ENCODE data around the gene TIMM13.
A peak's percentile ranks its signal among the peaks of the same experiment; 100 is the strongest.

TIMM13 gene

GRCh38 chr19:2461751-2462634 lies 34.6 kb upstream of the TIMM13 start:
- TF ChIP-seq CREB1 (IDR thresholded peaks at IDR 0.05; ENCODE audit: low read depth): no peak
- peak; percentile 38; the same call in 1 of the 2 replicates for TF ChIP-seq NFIC (IDR thresholded peaks at IDR 0.05)
- peak; percentile 95 for TF ChIP-seq ZBTB7A (IDR thresholded peaks at IDR 0.05; ENCODE audit: low read depth)
- 0 out of 2 replicates have a peak, but pooled peaks have one; percentile 32 for TF ChIP-seq EGR1 (IDR thresholded peaks at IDR 0.05)
- TF ChIP-seq REST (IDR thresholded peaks at IDR 0.05; ENCODE audit: low read depth): no peak
- TF ChIP-seq TCF12 (IDR thresholded peaks at IDR 0.05; ENCODE audit: low read depth): peak; percentile 33; the same call in 1 of the 2 replicates
- no peak for TF ChIP-seq USF1 (IDR thresholded peaks at IDR 0.05)
- peak; percentile 95 for TF ChIP-seq FOXM1 (IDR thresholded peaks at IDR 0.05; ENCODE audit: borderline replicate concordance, low read depth)
- TF ChIP-seq TAF1 (IDR thresholded peaks at IDR 0.05; ENCODE audit: low read depth): peak; percentile 43
- peak; percentile 52 for TF ChIP-seq YY1 (IDR thresholded peaks at IDR 0.05; ENCODE audit: low read depth)

GRCh38 chr19:2460245-2460644 lies 32.9 kb upstream of the TIMM13 start:
- TF ChIP-seq CREB1 (IDR thresholded peaks at IDR 0.05; ENCODE audit: low read depth) (no peak), EGR1 (IDR thresholded peaks at IDR 0.05) (no peak), ZBTB7A (IDR thresholded peaks at IDR 0.05; ENCODE audit: low read depth) (no peak), MAX (IDR thresholded peaks at IDR 0.05) (no peak), TAF1 (IDR thresholded peaks at IDR 0.05; ENCODE audit: low read depth) (no peak), YY1 (IDR thresholded peaks at IDR 0.05; ENCODE audit: low read depth) (no peak), EP300 (IDR thresholded peaks at IDR 0.05; ENCODE audit: borderline replicate concordance) (no peak), RAD21 (IDR thresholded peaks at IDR 0.05; ENCODE audit: low read depth) (no peak), TEAD4 (IDR thresholded peaks at IDR 0.05) (no peak), REST (IDR thresholded peaks at IDR 0.05; ENCODE audit: low read depth) (no peak), CEBPB (IDR thresholded peaks at IDR 0.05) (no peak), NFIC (IDR thresholded peaks at IDR 0.05) (no peak), USF1 (IDR thresholded peaks at IDR 0.05) (no peak), TCF12 (IDR thresholded peaks at IDR 0.05; ENCODE audit: low read depth) (no peak), FOXM1 (IDR thresholded peaks at IDR 0.05; ENCODE audit: borderline replicate concordance, low read depth) (no peak)

- no peak for TF ChIP-seq RAD21 (IDR thresholded peaks at IDR 0.05; ENCODE audit: low read depth)
- TF ChIP-seq CEBPB (IDR thresholded peaks at IDR 0.05): no peak
- TF ChIP-seq REST (IDR thresholded peaks at IDR 0.05; ENCODE audit: low read depth): no peak
- no peak for TF ChIP-seq YY1 (IDR thresholded peaks at IDR 0.05; ENCODE audit: low read depth)
- TF ChIP-seq MAX (IDR thresholded peaks at IDR 0.05): no peak
- TF ChIP-seq FOXM1 (IDR thresholded peaks at IDR 0.05; ENCODE audit: borderline replicate concordance, low read depth): no peak
- no peak for TF ChIP-seq NFIC (IDR thresholded peaks at IDR 0.05)
- no peak for TF ChIP-seq TEAD4 (IDR thresholded peaks at IDR 0.05)
- TF ChIP-seq CREB1 (IDR thresholded peaks at IDR 0.05; ENCODE audit: low read depth): no peak
- no peak for TF ChIP-seq TAF1 (IDR thresholded peaks at IDR 0.05; ENCODE audit: low read depth)
- no peak for TF ChIP-seq ZBTB7A (IDR thresholded peaks at IDR 0.05; ENCODE audit: low read depth)
- TF ChIP-seq USF1 (IDR thresholded peaks at IDR 0.05): no peak
- TF ChIP-seq EGR1 (IDR thresholded peaks at IDR 0.05): no peak
- TF ChIP-seq TCF12 (IDR thresholded peaks at IDR 0.05; ENCODE audit: low read depth): no peak
- TF ChIP-seq EP300 (IDR thresholded peaks at IDR 0.05; ENCODE audit: borderline replicate concordance): no peak
Measured at GRCh38 chr19:2458054-2458453, 30.7 kb upstream of the TIMM13 start.
